ENCODE results near the gene TMEM131. TPM values are rescaled to one million over a fixed set of nuclear protein-coding genes. Genes with fewer than 3 reads are reported as not detected.
"Not testable (repeated sequence)": the region's sequence is repeated elsewhere in the genome, so short reads cannot be mapped to it uniquely, and the experiment has no call there.

Gene TMEM131
- total RNA-seq, 1 experiment from 2014 or later: 21.9 TPM

DNA sequence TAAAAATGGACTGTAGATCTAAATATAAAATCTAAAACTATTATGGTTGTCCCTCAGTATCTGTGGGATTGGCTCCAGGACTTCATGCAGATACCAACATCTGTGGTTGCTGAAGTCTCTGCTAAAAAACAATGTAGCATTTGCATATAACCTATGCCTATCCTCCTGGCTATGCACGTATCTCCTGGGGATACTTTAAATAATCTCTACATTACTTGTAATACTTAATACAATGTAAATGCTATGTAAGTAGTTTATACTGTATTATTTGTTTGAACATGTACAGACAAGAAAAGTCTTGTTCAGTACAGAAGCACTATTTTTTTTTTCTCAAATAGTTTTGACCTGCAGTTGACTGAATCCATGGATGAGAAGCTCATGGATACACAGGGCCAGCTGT lies 147.4 kb downstream of the TMEM131 start:
- POLR2A ChIA-PET: no interaction called here
- Mint-ChIP-seq H3K27me3 (ENCODE audit: low read depth) (no peaks in the 10 kb centered on the region), H3K27ac (no peak overlapping the region), H3K9me3 (no peaks in the 10 kb centered on the region), H3K4me1 (peaks cover 14% of the 10 kb centered on the region), H3K36me3 (no peaks in the 10 kb centered on the region), H3K4me3 (no peak overlapping the region)
- DNase-seq (ENCODE audit: low spot score) (no peak), ATAC-seq (no peak)
- CTCF ChIA-PET: no interaction called here
- TF ChIP-seq SP1 (CRISPR knock-in tag; conservative IDR thresholded peaks at IDR 0.05) (no peak), KAT7 (CRISPR knock-in tag; IDR thresholded peaks at IDR 0.05; ENCODE audit: borderline replicate concordance) (no peak), ZNF416 (CRISPR knock-in tag; IDR thresholded peaks at IDR 0.05) (no peak), SOX15 (CRISPR knock-in tag; IDR thresholded peaks at IDR 0.05) (no peak), ATF1 (CRISPR knock-in tag; IDR thresholded peaks at IDR 0.05) (no peak), ZNF317 (CRISPR knock-in tag; IDR thresholded peaks at IDR 0.05; ENCODE audit: borderline replicate concordance, low read depth) (no peak), PRRX2 (CRISPR knock-in tag; IDR thresholded peaks at IDR 0.05) (no peak), CBFB (CRISPR knock-in tag; IDR thresholded peaks at IDR 0.05; ENCODE audit: low read depth) (no peak), ZNF138 (CRISPR knock-in tag; conservative IDR thresholded peaks at IDR 0.05) (no peak)
- TF ChIP-seq, protein P1, sequence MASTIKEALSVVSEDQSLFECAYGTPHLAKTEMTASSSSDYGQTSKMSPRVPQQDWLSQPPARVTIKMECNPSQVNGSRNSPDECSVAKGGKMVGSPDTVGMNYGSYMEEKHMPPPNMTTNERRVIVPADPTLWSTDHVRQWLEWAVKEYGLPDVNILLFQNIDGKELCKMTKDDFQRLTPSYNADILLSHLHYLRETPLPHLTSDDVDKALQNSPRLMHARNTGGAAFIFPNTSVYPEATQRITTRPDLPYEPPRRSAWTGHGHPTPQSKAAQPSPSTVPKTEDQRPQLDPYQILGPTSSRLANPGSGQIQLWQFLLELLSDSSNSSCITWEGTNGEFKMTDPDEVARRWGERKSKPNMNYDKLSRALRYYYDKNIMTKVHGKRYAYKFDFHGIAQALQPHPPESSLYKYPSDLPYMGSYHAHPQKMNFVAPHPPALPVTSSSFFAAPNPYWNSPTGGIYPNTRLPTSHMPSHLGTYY (CRISPR knock-in tag; IDR thresholded peaks at IDR 0.05): no peak
- TF ChIP-seq, protein P2, sequence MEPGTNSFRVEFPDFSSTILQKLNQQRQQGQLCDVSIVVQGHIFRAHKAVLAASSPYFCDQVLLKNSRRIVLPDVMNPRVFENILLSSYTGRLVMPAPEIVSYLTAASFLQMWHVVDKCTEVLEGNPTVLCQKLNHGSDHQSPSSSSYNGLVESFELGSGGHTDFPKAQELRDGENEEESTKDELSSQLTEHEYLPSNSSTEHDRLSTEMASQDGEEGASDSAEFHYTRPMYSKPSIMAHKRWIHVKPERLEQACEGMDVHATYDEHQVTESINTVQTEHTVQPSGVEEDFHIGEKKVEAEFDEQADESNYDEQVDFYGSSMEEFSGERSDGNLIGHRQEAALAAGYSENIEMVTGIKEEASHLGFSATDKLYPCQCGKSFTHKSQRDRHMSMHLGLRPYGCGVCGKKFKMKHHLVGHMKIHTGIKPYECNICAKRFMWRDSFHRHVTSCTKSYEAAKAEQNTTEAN (CRISPR knock-in tag; IDR thresholded peaks at IDR 0.05): no peak
- TF ChIP-seq, protein P3, sequence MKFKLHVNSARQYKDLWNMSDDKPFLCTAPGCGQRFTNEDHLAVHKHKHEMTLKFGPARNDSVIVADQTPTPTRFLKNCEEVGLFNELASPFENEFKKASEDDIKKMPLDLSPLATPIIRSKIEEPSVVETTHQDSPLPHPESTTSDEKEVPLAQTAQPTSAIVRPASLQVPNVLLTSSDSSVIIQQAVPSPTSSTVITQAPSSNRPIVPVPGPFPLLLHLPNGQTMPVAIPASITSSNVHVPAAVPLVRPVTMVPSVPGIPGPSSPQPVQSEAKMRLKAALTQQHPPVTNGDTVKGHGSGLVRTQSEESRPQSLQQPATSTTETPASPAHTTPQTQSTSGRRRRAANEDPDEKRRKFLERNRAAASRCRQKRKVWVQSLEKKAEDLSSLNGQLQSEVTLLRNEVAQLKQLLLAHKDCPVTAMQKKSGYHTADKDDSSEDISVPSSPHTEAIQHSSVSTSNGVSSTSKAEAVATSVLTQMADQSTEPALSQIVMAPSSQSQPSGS (CRISPR knock-in tag; IDR thresholded peaks at IDR 0.05; ENCODE audit: borderline replicate concordance, low read depth): no peak
- TF ChIP-seq, protein P4, sequence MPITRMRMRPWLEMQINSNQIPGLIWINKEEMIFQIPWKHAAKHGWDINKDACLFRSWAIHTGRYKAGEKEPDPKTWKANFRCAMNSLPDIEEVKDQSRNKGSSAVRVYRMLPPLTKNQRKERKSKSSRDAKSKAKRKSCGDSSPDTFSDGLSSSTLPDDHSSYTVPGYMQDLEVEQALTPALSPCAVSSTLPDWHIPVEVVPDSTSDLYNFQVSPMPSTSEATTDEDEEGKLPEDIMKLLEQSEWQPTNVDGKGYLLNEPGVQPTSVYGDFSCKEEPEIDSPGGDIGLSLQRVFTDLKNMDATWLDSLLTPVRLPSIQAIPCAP (CRISPR knock-in tag; IDR thresholded peaks at IDR 0.05): no peak
- TF ChIP-seq, protein P5, sequence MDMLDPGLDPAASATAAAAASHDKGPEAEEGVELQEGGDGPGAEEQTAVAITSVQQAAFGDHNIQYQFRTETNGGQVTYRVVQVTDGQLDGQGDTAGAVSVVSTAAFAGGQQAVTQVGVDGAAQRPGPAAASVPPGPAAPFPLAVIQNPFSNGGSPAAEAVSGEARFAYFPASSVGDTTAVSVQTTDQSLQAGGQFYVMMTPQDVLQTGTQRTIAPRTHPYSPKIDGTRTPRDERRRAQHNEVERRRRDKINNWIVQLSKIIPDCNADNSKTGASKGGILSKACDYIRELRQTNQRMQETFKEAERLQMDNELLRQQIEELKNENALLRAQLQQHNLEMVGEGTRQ (CRISPR knock-in tag; IDR thresholded peaks at IDR 0.05): no peak
- TF ChIP-seq, protein P6, sequence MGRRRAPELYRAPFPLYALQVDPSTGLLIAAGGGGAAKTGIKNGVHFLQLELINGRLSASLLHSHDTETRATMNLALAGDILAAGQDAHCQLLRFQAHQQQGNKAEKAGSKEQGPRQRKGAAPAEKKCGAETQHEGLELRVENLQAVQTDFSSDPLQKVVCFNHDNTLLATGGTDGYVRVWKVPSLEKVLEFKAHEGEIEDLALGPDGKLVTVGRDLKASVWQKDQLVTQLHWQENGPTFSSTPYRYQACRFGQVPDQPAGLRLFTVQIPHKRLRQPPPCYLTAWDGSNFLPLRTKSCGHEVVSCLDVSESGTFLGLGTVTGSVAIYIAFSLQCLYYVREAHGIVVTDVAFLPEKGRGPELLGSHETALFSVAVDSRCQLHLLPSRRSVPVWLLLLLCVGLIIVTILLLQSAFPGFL (CRISPR knock-in tag; IDR thresholded peaks at IDR 0.05; ENCODE audit: borderline replicate concordance): no peak
- TF ChIP-seq, protein P7, sequence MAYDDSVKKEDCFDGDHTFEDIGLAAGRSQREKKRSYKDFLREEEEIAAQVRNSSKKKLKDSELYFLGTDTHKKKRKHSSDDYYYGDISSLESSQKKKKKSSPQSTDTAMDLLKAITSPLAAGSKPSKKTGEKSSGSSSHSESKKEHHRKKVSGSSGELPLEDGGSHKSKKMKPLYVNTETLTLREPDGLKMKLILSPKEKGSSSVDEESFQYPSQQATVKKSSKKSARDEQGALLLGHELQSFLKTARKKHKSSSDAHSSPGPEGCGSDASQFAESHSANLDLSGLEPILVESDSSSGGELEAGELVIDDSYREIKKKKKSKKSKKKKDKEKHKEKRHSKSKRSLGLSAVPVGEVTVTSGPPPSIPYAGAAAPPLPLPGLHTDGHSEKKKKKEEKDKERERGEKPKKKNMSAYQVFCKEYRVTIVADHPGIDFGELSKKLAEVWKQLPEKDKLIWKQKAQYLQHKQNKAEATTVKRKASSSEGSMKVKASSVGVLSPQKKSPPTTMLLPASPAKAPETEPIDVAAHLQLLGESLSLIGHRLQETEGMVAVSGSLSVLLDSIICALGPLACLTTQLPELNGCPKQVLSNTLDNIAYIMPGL (CRISPR knock-in tag; IDR thresholded peaks at IDR 0.05): no peak
- TF ChIP-seq, protein P8, sequence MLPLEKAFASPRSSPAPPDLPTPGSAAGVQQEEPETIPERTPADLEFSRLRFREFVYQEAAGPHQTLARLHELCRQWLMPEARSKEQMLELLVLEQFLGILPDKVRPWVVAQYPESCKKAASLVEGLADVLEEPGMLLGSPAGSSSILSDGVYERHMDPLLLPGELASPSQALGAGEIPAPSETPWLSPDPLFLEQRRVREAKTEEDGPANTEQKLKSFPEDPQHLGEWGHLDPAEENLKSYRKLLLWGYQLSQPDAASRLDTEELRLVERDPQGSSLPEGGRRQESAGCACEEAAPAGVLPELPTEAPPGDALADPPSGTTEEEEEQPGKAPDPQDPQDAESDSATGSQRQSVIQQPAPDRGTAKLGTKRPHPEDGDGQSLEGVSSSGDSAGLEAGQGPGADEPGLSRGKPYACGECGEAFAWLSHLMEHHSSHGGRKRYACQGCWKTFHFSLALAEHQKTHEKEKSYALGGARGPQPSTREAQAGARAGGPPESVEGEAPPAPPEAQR (CRISPR knock-in tag; IDR thresholded peaks at IDR 0.05): no peak

DNA sequence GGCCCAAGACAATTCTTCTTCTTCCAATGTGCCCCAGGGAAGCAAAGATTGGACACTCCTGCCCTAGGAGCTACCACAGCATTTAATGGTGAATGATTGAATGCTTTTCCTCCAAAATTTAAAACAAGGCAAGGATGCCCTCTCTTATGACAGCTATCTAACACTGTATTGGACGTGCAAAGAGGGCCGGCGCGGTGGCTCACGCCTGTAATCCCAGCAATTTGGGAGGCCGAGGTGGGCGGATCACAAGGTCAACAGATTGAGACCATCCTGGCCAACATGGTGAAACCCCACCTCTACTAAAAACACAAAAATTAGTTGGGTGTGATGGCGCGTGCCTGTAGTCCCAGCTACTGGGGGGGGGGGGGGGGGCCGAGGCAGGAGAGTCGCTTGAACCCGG lies 149.0 kb downstream of the TMEM131 start:
- CTCF ChIA-PET: interaction anchor here (2.2 kb wide), 1 partner anchor 73 kb away, joined by 6 read pairs; no protein-coding TSS in a partner anchor
- H3K27me3 Mint-ChIP-seq (ENCODE audit: low read depth); H3K27ac Mint-ChIP-seq; POLR2A ChIA-PET; H3K9me3 Mint-ChIP-seq; ATAC-seq; H3K36me3 Mint-ChIP-seq; DNase-seq (ENCODE audit: low spot score); H3K4me3 Mint-ChIP-seq: not testable (repeated sequence)
- H3K4me1 Mint-ChIP-seq: peaks cover 14% of the 10 kb centered on the region

All from WTC11 (cell line).